Dermis microvascular lymphatic vessel endothelial cell (primary cell): Measurements from ENCODE around the gene ATG4A. TPM values are rescaled to one million over a fixed set of nuclear protein-coding genes. Genes with fewer than 3 reads are reported as not detected.
A peak's percentile ranks its signal among the peaks of the same experiment; 100 is the strongest.

ENCODE experiments used
- DNase-seq, 2 donors: peaks; one replicate each; pipeline versions ENCODE4 v3.0.0 to v3.0.0-alpha.2; 2010; ENCODE audit warnings: low read depth in 2 of 2
- total RNA-seq: library from RNA; depleted of rRNA; stranded (reverse); fragments of >200 nt; gene quantifications from 2 replicates; pipeline ENCODE4 v1.2.1, GENCODE V29; 2014

The ATG4A gene
- total RNA-seq, 1 donor from 2014 or later: 13.2 TPM

DNA sequence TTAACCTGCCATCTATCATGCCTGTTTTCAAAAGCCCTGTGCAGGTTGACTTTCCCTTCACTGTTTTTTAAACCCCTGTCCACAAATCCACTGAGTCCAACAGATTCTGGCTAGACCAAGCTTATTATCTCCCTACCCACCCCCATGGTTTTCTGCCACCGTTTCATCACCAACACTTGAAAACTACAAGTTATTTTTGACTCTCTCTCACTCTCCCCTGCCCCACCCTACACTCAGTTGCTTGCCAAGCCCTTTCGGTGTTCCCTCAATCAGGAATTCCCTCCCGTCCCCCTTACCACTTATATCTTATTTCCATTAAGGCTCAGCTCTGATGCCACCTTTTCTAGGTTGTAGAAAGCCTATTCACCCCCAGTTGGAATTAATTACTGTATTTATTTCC is 29.7 kb downstream of the ATG4A start:
- DNase-seq: no peak

DNA sequence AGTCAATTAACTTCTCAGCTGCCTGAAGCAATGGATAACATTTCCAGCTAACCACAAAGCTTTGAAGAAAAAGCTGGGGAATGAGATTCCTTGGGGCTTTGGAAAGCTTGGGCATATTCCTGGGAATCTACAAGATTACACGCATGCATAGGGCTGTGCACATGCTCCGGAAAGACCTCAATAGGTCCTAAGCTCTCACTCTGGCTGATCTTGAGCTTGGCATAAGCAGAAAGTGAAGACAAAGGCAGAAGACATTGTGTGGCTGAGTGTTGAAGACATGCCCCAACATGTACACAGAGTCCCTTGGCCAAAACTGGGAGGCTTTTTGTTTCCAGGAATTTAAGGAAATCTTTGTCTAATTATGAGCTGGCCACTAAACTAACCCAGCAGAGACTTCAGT is 31.2 kb downstream of the ATG4A start:
- DNase-seq: peak in 1 of 2 donors; percentile 13

DNA sequence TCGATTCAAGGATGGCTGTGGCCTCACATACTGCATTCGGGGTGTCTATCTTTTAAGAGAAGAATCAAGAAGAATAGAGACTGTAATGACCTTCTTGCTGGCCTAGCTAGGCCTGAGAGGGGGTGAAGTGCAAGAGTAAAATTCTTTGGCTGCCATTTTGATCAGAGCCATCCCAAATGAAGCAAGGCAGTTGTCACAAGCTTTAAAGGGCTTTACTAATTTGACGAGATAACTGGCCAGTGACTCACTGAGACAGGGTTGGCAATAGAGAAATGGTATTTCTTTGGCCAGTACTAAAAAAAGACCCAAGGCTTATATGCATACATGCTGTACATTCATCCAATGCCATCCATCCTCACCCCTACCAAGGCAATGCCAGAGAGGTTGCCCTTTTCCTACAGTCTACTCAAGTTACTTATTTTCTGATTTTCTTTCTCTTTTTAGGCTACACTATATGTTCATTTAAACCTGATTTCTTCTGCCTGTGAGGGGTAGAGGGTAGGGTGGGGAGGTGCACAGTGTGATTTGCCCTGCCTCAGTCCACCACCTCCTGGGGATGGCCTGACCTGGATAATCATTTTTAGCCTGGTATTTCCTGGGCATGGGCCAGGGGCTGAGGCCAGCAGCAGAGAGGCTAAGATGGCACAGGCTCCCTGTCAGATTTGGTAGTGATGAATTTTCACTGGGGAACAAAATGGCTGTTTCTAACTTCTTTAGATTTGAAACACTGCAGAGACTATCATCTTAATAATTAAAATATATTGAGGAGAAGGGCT is 32.2 kb downstream of the ATG4A start:
- DNase-seq: no peak

DNA sequence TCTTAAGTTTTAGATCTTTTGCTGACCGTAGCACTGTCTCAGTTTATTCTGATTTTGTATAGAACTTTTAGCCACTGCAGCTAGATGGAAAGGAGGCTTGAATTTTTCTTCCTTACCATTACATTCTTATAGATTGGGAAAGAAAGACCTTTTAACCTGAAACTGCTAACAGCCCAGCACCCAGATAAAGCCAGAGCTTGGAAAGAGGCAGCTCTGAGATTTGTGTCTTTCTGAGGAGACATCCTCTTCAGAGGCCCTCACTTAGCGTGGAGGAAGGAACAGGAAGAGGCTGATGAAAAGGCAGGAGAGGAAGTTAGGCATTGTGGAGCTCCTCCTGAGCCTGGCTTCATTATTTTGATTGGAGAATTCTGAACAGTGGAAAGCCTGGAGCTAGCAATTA is 35.1 kb downstream of the ATG4A start:
- peak in 1 of 2 donors; percentile 3 for DNase-seq

DNA sequence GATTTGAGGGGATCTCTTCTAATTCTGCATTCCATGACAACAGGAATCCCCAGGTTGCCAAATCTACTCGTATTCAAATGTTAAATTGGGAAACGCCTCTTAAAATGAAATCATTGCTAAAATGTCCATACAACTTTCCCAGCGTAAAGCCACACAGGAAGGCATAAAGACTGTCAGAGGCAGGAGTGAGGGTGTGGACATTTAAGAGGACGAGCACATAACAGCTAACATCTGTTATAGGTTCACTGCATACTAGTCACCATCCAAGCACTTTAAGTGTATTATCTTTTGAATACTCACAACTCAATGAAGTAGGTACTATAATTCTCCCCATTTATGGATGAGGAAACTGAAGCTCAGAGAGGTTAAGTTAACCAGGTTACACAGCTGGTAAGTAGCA is 35.6 kb downstream of the ATG4A start:
- DNase-seq: no peak

DNA sequence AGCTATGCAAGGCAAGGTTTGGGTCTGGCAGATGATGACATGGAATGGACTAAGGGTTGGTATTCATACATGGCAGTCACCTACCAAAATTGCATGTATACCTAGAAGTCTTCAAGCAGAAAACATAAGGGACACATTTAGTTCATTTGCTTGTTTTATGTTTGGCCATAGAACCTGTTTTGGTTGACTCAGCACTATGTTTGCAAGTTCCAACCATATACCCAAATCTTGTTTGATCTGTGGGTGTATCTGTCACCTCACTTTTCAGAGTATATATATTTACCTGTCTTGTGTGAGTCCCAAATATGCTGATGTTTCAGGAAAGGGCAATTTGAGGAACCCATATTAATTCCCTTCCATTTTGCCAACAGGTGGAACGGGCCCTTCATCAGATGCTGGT is 39.3 kb downstream of the ATG4A start:
- DNase-seq: no peak

DNA sequence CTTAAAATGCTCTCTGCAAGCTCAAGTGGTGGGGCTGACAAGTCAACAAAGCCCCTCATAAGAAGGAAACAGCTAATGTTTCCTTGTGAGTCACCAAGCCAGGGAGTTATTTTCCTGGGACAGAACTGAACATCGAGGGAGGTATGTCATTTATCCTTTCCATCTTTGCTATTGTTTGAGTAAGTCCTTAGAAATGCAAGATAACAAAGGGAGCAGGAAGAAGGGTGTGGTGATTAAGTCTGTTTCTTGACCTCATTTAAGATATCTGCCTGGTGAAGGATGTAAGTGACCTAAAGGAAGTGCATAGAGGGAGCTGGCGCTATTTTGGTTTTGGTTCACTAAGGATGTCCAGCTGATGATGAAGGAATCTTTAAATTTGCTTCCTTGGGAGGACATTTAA is 39.9 kb downstream of the ATG4A start:
- peak in 1 of 2 donors; percentile 83 for DNase-seq

DNA sequence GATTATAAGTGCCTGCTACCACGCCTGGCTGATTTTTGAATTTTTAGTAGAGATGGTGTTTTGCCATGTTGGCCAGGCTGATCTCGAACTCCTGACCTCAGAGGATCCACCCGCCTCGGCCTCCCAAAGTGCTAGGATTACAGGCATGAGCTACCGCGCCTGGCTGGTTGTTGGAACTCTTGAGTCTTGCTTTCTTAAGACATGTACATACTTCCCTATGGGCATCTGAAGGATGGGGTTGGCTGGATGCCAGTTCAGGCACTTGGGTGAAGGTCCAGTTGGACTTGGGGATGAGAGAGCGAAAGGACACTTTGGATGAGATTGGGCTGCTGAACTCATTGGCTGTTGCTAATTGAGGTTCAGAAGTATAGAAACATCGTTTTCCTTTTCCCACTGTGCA is 40.5 kb downstream of the ATG4A start:
- no peak for DNase-seq

DNA sequence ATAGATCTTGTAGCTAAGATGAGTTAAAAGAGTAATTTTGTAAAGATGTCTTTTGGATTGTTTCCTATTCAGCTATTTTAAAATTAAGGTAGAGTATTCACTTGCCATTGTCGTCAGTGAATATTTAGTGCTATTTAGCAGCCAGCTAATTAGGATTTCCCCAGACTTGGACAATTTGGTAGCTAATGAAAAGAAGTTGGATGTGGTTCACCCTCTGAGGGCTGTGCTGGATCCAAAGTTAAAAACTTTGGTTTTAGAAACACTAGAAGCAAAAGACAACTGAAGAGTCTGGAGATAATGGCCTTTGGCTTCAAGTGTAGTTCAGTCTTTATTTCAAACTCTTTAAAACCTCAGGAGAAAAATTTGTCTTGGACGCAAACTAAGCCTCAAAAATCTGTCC is 41.3 kb downstream of the ATG4A start:
- DNase-seq: no peak

DNA sequence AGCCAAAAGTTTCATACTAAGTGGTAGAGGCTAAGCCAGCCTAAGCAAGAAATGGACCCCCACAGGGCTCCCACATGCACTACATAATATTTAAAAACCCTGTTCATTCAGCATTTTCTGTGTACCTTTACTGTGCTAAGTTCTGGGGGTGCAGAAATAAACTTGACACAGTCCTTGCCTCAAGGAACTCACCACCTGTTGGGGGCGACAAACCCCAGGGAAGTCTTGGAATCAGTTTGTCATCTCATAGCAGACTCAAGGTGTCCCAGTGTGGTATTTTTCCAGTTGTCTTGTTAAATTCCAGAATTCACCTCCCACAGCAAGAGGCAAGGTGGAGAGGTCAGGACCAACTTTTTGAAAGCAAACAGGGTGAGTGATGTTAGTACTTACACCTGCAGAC is 43.1 kb downstream of the ATG4A start:
- no peak for DNase-seq

DNA sequence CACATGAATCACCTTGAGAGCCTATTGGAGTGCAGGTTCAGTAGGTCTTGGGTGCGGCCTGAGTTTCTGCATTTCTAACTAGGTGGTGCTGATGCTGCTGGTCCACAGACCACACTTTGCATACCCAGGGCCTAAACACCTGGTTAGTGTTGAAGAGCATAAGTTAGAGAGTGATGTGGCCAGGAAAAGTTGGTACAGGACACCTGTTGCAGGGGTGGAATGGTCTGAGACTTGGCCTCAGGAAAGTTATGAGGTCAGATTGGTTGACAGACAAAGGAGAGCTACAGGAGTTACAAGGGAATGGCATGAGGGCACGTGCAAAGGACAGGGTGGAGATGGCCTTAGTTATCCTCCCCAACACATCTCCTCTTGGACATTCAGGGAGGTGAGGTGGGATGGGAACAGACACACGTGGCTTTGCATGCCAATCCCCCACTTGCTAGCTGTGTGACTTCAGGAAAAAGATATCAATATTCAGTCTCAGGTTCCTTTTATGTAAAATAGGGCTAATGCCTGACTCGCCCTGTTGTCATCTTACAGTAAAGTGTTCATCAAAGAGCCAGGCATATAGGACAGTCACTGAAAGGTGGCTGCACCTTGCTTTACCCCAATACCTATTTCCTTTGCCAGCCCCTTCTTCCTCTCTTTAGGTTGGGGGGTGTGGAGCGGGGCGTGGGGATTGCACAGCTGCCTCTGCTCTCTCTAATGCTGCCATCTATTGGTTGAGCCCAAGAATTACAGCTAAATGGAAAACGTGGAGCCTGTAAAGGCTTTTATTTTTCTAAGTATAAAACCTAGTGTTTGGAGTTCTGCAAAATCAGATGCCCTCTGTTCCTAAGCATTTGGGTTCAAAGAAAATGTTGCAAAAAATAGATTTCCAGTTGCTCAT is 47.5 kb downstream of the ATG4A start:
- DNase-seq: peak in 1 of 2 donors; percentile 26

DNA sequence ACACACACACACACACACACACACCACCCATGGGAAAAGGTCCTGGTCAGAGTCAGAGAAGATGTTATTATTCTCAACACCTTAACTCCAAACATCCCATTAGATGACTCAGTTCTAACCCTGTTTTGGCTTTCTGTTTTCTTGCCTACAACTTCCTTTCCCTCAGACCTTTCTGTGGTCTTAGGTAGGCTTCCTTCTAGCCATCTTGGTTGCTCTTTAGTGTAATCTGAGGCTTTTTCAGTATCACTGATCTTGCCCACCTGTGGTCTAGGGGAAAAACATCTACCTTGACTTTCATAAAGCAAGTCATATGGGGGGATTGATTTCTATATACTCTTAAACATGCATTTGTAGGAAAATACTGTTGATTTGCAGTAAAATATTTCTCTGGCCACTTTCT is 56.9 kb downstream of the ATG4A start:
- no peak for DNase-seq

DNA sequence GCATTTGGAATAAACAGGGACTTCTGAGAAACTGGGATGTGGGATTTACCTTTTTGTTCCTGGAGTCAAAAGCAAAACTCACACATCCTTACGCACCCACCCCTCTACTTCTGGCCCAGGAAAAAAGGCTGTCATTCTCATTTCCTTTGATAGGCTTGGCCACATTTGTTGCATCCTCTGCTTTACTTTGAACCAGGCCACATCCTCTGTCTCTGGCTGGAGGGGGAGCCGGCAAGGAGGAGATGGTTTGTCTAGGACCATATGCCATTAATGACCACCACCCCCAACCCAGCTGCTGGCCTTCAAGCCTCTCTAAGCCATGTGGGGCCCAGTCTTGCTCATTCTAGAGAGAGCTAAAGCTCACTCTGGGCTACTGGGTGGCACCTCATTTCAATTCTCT is 64.5 kb downstream of the ATG4A start:
- DNase-seq: no peak

DNA sequence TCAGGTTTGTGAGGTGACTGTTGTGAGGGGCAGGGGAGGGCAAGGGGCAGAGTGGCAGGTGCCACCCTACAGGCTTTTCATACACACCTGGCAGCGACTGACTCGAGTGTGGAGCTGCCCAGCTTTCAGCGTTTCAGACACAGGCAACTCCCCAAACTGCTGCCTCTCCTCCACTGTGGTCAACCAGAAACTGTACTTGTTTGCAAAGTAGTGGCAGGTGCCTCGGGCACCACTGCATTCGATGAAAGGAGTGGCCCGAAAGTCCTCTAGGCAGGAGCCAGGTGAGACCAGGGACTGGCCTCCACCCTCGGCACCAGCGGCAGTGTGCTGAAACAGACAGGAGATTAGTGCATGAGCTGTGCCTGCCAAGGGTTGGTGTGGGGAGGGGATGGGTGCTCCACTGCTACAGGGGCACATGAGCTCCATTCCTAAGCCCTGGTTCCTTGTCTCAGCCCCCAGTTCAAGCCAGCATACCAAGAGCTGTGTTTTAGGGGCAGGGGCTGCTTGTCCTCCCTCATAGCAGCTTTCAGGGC is 65.4 kb downstream of the ATG4A start:
- no peak for DNase-seq

DNA sequence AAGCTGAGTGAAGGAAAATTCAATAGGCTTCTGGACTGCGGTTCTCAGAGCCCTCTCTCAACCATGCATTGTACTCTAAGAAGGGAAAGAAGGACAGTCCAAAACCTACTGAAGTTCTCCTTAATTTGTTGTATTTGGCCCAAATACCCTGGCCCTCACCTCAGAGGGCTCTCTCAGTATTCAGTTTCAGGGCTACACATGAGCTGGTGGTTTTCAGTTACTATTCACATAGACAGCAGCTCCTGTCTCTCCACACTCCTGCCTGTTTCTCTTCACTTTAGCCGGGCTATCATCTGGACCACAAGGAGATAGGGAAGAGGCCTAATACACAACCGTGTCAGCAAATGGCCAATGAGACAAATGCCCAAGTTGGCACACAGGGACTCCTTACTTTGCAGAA is 66.0 kb downstream of the ATG4A start:
- no peak for DNase-seq

DNA sequence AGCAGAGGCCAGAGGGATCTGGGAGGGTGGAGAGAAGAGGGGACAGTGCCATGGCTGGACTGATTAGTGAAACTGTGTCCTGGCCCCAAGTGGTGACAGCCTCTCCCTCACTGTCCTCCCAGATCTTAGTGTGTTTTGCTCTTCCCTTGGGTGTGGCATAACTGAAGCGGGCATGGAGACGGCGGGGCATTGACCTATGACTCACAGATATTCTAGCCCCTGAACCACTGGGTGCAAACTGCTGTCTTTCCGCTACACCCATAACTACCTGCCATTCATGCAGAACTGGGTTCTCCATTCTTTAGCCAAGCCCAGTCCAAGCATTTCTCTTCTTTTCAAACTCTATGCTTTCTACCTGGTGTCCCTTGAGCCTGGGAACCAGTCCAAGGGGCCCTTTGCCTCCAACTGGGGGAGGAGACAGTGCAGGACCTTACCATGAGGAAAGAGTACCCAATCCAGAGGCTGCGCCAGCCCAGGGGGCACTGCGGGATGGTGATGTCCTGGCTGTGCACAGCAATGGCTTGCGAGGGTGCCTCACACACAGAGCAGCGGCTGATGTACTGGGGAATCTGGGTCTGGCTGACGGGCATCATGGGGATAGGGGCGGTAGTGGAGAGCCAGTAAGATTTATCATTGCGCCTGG is 67.6 kb downstream of the ATG4A start:
- no peak for DNase-seq

DNA sequence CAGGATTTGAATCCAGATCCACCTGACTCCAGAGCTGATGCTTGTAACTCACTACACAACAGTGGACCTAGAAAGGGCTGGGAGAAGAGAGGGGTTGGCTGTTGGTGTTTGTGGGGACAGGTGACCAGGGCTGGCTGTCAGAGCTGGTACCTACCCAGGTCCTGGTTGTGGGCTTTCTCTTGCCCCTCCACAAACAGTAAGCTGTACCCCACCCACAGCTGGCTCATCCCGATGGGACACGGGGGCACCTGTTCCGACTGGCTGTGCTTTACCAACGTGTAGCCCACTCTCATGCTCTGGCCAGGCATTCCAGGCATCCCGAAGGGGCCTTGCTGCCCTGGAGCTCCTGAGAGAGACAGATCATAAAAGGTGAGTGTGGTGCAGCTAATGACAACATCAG is 68.7 kb downstream of the ATG4A start:
- DNase-seq: no peak

DNA sequence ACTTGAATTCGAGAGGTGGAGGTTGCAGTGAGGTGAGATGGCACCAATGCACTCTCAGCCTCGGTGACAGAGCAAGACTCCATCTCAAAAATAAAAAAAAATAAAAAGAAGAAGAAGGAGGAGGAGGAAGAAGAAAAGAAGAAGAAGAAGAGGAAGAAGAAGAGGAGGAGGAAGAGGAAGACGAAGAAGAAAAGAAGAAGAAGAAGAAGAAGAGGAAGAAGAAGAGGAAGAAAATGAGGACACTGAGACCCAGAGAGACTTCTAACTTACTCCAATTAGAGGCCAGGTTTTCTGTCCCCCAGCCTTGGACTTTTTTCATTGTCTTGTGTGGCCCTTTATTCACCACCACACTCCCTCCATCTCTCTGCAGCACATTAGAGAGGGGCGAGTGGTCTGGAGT is 70.7 kb downstream of the ATG4A start:
- no peak for DNase-seq

DNA sequence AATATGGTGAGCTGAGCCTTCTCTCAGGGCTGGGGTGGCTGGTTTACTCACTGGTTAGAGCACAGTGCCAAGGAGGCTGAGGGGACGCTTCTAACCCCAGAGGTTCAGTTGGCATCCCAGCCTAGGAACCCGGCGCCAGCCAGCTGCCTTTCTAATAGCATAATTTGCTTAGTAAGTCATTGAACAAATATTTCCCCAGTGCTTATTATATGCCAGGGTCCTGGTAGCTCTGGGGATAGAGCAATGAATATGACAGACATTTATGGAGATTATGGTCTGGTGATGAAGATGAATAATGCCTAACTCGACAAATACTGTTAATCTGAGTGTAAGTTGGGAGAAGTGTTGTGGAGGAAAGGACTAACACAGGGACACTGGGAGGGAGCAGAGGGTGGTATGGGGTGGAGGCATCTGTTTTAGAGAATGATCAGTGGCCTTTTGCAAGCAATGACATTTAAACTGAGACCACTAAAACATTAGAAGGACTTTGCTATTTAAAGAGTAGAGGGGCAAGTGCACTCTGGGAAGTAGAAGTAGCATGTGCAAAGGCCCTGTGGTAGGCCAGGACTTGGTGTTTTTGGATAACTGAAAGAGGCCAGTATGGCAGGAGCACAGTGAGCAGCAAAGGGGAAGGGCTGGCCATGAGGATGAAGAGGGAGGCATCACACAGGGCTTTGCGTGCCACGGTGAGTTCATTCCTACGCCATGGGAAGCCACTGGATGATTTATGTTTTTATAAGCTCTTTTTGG is 71.9 kb downstream of the ATG4A start:
- DNase-seq: no peak

DNA sequence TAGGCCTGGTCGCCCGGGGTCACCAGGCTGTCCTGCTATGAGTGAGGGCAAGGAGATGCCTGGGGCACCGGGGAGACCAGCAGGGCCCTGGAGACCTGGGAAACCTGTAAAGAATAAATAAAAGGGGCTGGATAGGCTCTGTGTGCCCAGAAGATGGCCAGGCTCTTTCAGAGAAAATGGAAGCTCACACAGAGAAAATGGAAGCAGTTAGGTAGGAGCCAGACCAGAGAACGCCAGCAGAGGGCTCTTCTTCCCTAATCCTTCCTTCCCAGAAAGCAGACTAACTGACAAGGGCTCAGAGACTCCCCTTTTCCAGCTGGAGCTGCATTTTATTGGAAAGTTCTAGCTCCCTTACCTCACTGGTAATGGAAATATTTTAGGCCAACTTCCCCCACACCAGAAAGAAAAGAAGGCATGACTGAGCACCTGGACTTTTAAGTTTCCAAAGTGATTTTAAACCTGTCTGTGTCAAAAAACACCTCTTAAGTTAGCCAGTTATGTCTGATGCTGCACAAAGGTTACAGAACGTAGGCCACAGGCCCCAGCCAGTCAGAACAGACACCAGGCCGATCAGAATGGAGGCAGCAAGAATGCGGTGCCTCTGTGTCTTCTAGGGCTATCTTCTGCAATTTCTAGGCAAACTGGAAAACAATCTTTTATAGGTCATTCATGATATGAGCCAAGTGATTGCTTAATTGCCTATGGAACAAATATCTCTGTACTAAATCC is 74.0 kb downstream of the ATG4A start:
- peak; percentile 1 to 39 for DNase-seq
